SK-N-SH (cell line): ENCODE measurements around the gene SCAMP5. TPM values are rescaled to one million over a fixed set of nuclear protein-coding genes. Genes with fewer than 3 reads are reported as not detected.

Source experiments
- CTCF ChIA-PET: fragments of 300-600, 350-600 bp; formaldehyde crosslinking; extraction: SDS; loops from one replicate; lab custom pipeline; 2021; lab: Yijun Ruan, JAX
- POLR2A ChIA-PET: fragments of 350-600 bp; sonication (Branson Sonifier 250); formaldehyde crosslinking; extraction: SDS; loops from one replicate; lab custom pipeline; 2020; ENCODE audit warnings: antibody characterized with exemption, inconsistent platforms; lab: Yijun Ruan, JAX
- DNase-seq: peaks from one replicate; pipeline ENCODE4 v3.0.0; 2012
- H2AFZ ChIP-seq: fragments of 200-600 bp; sonication (generic); 2 replicates; pipeline ENCODE4 v1.8.1; 2016; ENCODE audit warnings: antibody characterized with exemption, mild to moderate bottlenecking, low read depth
- H3F3A ChIP-seq: fragments of 200-600 bp; sonication (generic); replicated peaks from 2 replicates; pipeline ENCODE3; 2016; ENCODE audit warnings: antibody characterized with exemption, mild to moderate bottlenecking; ENCODE audit not compliant: insufficient read depth
- H3K27ac ChIP-seq, 2 experiments: fragments of 200-500 bp in 1 of 2; fragments of 200-600 bp in 1 of 2; sonication (Bioruptor generic) in 1 of 2; sonication (generic), shearing (Covaris generic) in 1 of 2; 2 replicates each; pipeline versions ENCODE4 v1.5.1 to v1.6.1; 2014 to 2016; ENCODE audit warnings: low read depth in 2 of 2, inconsistent platforms in 1 of 2, low read length in 1 of 2, mild to moderate bottlenecking in 1 of 2, mixed read lengths in 1 of 2
- H3K27me3 ChIP-seq: fragments of 200-600 bp; sonication (generic), shearing (Covaris generic); 2 replicates; pipeline ENCODE4 v1.6.1; 2016; ENCODE audit warnings: mixed run types; ENCODE audit not compliant: insufficient read depth
- H3K36me3 ChIP-seq, 2 experiments: fragments of 200-500 bp in 1 of 2; fragments of 200-600 bp in 1 of 2; sonication (Bioruptor generic) in 1 of 2; sonication (generic) in 1 of 2; replicated peaks in 1 of 2; 2 replicates each; pipeline versions ENCODE3 to v1.5.1; 2014 to 2016; ENCODE audit warnings: low read length in 1 of 2, mild to moderate bottlenecking in 1 of 2; ENCODE audit not compliant: insufficient read depth in 2 of 2, control insufficient read depth in 1 of 2
- H3K4me1 ChIP-seq, 2 experiments: fragments of 200-500 bp in 1 of 2; fragments of 200-600 bp in 1 of 2; sonication (Bioruptor generic) in 1 of 2; sonication (generic), shearing (Covaris generic) in 1 of 2; 2 replicates each; pipeline versions ENCODE4 v1.5.1 to v1.6.1; 2014 to 2016; ENCODE audit warnings: low read depth in 1 of 2, low read length in 1 of 2, mixed run types in 1 of 2; ENCODE audit not compliant: insufficient read depth in 2 of 2, control insufficient read depth in 1 of 2
- H3K4me2 ChIP-seq: fragments of 200-600 bp; sonication (generic), shearing (Covaris generic); 2 replicates; pipeline ENCODE4 v1.6.1; 2017; ENCODE audit warnings: mixed run types
- H3K4me3 ChIP-seq, 2 experiments: fragments of 200-500 bp in 1 of 2; fragments of 200-600 bp in 1 of 2; sonication (Bioruptor generic) in 1 of 2; sonication (generic), shearing (Covaris generic) in 1 of 2; 2 replicates each; pipeline versions ENCODE4 v1.5.1 to v1.8.1; 2014 to 2016; ENCODE audit warnings: low read depth in 2 of 2, inconsistent platforms in 1 of 2, low read length in 1 of 2, mild to moderate bottlenecking in 1 of 2, mixed read lengths in 1 of 2, moderate library complexity in 1 of 2
- H3K79me2 ChIP-seq: fragments of 200-600 bp; sonication (generic); 2 replicates; pipeline ENCODE4 v1.8.1; 2017; ENCODE audit warnings: mild to moderate bottlenecking; ENCODE audit not compliant: insufficient read depth
- H3K9ac ChIP-seq: fragments of 200-600 bp; sonication (generic); 2 replicates; pipeline ENCODE4 v1.6.1; 2017; ENCODE audit warnings: mixed run types
- H3K9me2 ChIP-seq: fragments of 200-600 bp; sonication (generic); 2 replicates; pipeline ENCODE4 v1.6.1; 2017; ENCODE audit warnings: mixed run types
- H3K9me3 ChIP-seq: fragments of 200-600 bp; sonication (generic); 2 replicates; pipeline ENCODE4 v1.6.1; 2017; ENCODE audit warnings: mixed run types, mild to moderate bottlenecking, moderate library complexity
- H4K20me1 ChIP-seq: fragments of 200-600 bp; sonication (generic); 2 replicates; pipeline ENCODE4 v1.6.1; 2017; ENCODE audit warnings: mild to moderate bottlenecking, mixed run types; ENCODE audit not compliant: insufficient read depth
- CHD2 ChIP-seq: fragments of 150-350 bp; IDR thresholded peaks from 2 replicates; pipeline ENCODE4 v1.6.1; 2018; ENCODE audit warnings: low read length; ENCODE audit not compliant: partially characterized antibody
- EZH2phosphoT487 ChIP-seq: fragments of 200-600 bp; sonication (generic); IDR thresholded peaks from 2 replicates; pipeline ENCODE4 v1.6.1; 2017; ENCODE audit warnings: low read depth, mixed run types, mild to moderate bottlenecking, antibody characterized with exemption, moderate library complexity, borderline replicate concordance
- FOXJ3 ChIP-seq: sonication (generic); formaldehyde crosslinking; IDR thresholded peaks from 2 replicates; pipeline ENCODE4 v1.5.1; 2020; ENCODE audit warnings: mild to moderate bottlenecking, missing genetic modification reagents
- FOXM1 ChIP-seq: IDR thresholded peaks from 2 replicates; pipeline ENCODE4 v1.4.0; 2012; ENCODE audit warnings: low read depth, mild to moderate bottlenecking
- GABPA ChIP-seq: IDR thresholded peaks from 2 replicates; pipeline ENCODE4 v1.4.0; 2012; ENCODE audit warnings: low read depth, mild to moderate bottlenecking
- GATA2 ChIP-seq: sonication (generic); formaldehyde crosslinking; IDR thresholded peaks from 2 replicates; pipeline ENCODE4 v1.5.0; 2020; ENCODE audit warnings: mild to moderate bottlenecking, missing genetic modification reagents
- IRF3 ChIP-seq: fragments of 150-350 bp; IDR thresholded peaks from 2 replicates; pipeline ENCODE4 v1.6.1; 2016; ENCODE audit warnings: mild to moderate bottlenecking, low read depth, low read length
- MEF2A ChIP-seq: IDR thresholded peaks from 2 replicates; pipeline ENCODE4 v1.4.0; 2012; ENCODE audit warnings: low read depth, borderline replicate concordance
- MXI1 ChIP-seq: IDR thresholded peaks from 2 replicates; pipeline ENCODE4 v1.6.1; 2012; ENCODE audit warnings: mild to moderate bottlenecking, low read depth, low read length, improper control_type of control experiment
- NFIC ChIP-seq: IDR thresholded peaks from 2 replicates; pipeline ENCODE4 v1.4.0; 2012; ENCODE audit warnings: borderline replicate concordance
- PBX3 ChIP-seq: IDR thresholded peaks from 2 replicates; pipeline ENCODE4; 2012
- REST ChIP-seq: IDR thresholded peaks from 2 replicates; pipeline ENCODE4 v1.6.1; 2012; ENCODE audit warnings: mild to moderate bottlenecking, low read depth, low read length, moderate library complexity
- TCF12 ChIP-seq: IDR thresholded peaks from 2 replicates; pipeline ENCODE4 v1.4.0; 2012
- TEAD4 ChIP-seq: IDR thresholded peaks from 2 replicates; pipeline ENCODE4 v1.4.0; 2012; ENCODE audit warnings: mild to moderate bottlenecking, borderline replicate concordance; ENCODE audit not compliant: insufficient read depth
- USF1 ChIP-seq: IDR thresholded peaks from 2 replicates; pipeline ENCODE4 v1.4.0; 2012; ENCODE audit warnings: low read depth, borderline replicate concordance
- USF2 ChIP-seq: fragments of 150-350 bp; IDR thresholded peaks from 2 replicates; pipeline ENCODE4 v1.6.1; 2017; ENCODE audit warnings: antibody characterized with exemption, low read length, low read depth, borderline replicate concordance
- ZBTB33 ChIP-seq: IDR thresholded peaks from 2 replicates; pipeline ENCODE4 v1.4.0; 2012; ENCODE audit warnings: low read depth, borderline replicate concordance
- WGBS: methylation state at CpG from one replicate; pipeline ENCODE4 v1.1.6; 2017; ENCODE audit warnings: low lambda C conversion rate; 5-methylcytosine and 5-hydroxymethylcytosine counted together
- polyA plus RNA-seq, 3 experiments: library from polyadenylated mRNA; depleted of rRNA; stranded (reverse); fragments of >200 nt; gene quantifications; 2 replicates each; pipeline ENCODE4 v1.2.3, GENCODE V29; 2012

The SCAMP5 gene
- polyA plus RNA-seq, 1 of the 3 experiments (the other 2 are of a cell fraction), result 27.9 TPM

- H3K9me2 ChIP-seq, result no peaks in the 10 kb centered on the region
- POLR2A ChIA-PET, result interaction anchor here (1.0 kb wide), 1 partner anchor 13 kb away, joined by 4 read pairs; the partner anchor contains the start of gene SCAMP5
- CTCF ChIA-PET, result interaction anchor here (1.2 to 2.1 kb wide), 2 partner anchors 27 to 32 kb away, joined by 3 to 4 read pairs; no protein-coding TSS in a partner anchor
- no peaks in the 10 kb centered on the region for H3K9me3 ChIP-seq
- H3K4me2 ChIP-seq, result no peak overlapping the region
- no peak overlapping the region for H3K9ac ChIP-seq
- H3F3A ChIP-seq, result peaks cover 8% of the 10 kb centered on the region
- no peak overlapping the region for H3K4me3 ChIP-seq
- DNase-seq, result no peak
- H3K27me3 ChIP-seq, result no peaks in the 10 kb centered on the region
- peaks cover 0 to 4% of the 10 kb centered on the region in 2 experiments; a peak in 1 of 4 replicates for H3K4me1 ChIP-seq
- TF ChIP-seq USF1, result no peak
- no peak for TF ChIP-seq NFIC
- TF ChIP-seq REST, result no peak
- TF ChIP-seq USF2, result no peak
- TF ChIP-seq GABPA, result no peak
- no peak for TF ChIP-seq EZH2phosphoT487
- no peak for TF ChIP-seq CHD2
- no peak for TF ChIP-seq TCF12
- no peak for TF ChIP-seq ZBTB33
- TF ChIP-seq IRF3, result no peak
- TF ChIP-seq PBX3, result no peak
- no peak for TF ChIP-seq MEF2A
- TF ChIP-seq TEAD4, result no peak
- no peak for TF ChIP-seq GATA2 (CRISPR knock-in tag)
- TF ChIP-seq FOXM1, result no peak
- TF ChIP-seq FOXJ3, result no peak
- TF ChIP-seq MXI1, result no peak
- WGBS, result 78% methylated on average over 5 of the region's 5 CpGs
- H3K79me2 ChIP-seq, result no peaks in the 10 kb centered on the region
- no peak overlapping the region for H3K27ac ChIP-seq
- no peaks in the 10 kb centered on the region for H4K20me1 ChIP-seq
- no peak overlapping the region for H2AFZ ChIP-seq
- no peaks in the 10 kb centered on the region for H3K36me3 ChIP-seq
Measured at GRCh38 chr15:74982183-74982582, 13.2 kb upstream of the SCAMP5 start.
